ENCODE measurements around the gene ADAMTS15. TPM values are rescaled to one million over a fixed set of nuclear protein-coding genes. Genes with fewer than 3 reads are reported as not detected.

Gene ADAMTS15
- total RNA-seq, 2 experiments from 2014 or later, result not detected

GRCh38 chr11:130523166-130523565 lies 74.7 kb downstream of the ADAMTS15 start:
- no peak for DNase-seq (ENCODE audit: low spot score)
- Histone ChIP-seq H3K4me3 (ENCODE audit: low read depth, low read length, poor library complexity, severe bottlenecking) (no peak overlapping the region), H3K9me3 (ENCODE audit: low read length) (no peaks in the 10 kb centered on the region), H3K9me2 (ENCODE audit: insufficient read depth, low read length) (no peaks in the 10 kb centered on the region), H3K4me2 (ENCODE audit: low read length) (no peak overlapping the region), H3K27ac (ENCODE audit: low read depth, low read length, poor library complexity, severe bottlenecking) (no peak overlapping the region), H2AFZ (ENCODE audit: low read length) (no peak overlapping the region), H3K36me3 (ENCODE audit: insufficient read depth, low read length) (no peaks in the 10 kb centered on the region), H3K4me1 (ENCODE audit: insufficient read depth, low read length, poor library complexity, severe bottlenecking) (no peaks in the 10 kb centered on the region), H3K79me2 (ENCODE audit: insufficient read depth, low read depth, low read length) (no peaks in the 10 kb centered on the region), H4K20me1 (ENCODE audit: insufficient read depth, low read length) (no peaks in the 10 kb centered on the region)
- TF ChIP-seq EZH2phosphoT487 (IDR thresholded peaks at IDR 0.05; ENCODE audit: borderline replicate concordance, low read depth, low read length), result no peak
- no TSS peak for BruUV-seq (replicated peaks)
- intact Hi-C loops (cut with micrococcal nuclease; ENCODE audit: unreplicated experiment), result no loop called here
- ChIA-PET CTCF (ENCODE audit: unreplicated experiment) (no interaction called here), POLR2A (no interaction called here)

GRCh38 chr11:130523609-130524008 lies 75.2 kb downstream of the ADAMTS15 start:
- ChIA-PET CTCF (ENCODE audit: unreplicated experiment) (no interaction called here), POLR2A (no interaction called here)
- TF ChIP-seq CTCF (conservative IDR thresholded peaks at IDR 0.05; ENCODE audit: low read length) (no peak), EZH2phosphoT487 (IDR thresholded peaks at IDR 0.05; ENCODE audit: borderline replicate concordance, low read depth, low read length) (no peak)
- H3K36me3 ChIP-seq (ENCODE audit: insufficient read depth, low read length), result no peaks in the 10 kb centered on the region
- H3K79me2 ChIP-seq (ENCODE audit: insufficient read depth, low read depth, low read length), result no peaks in the 10 kb centered on the region
- no peaks in the 10 kb centered on the region for H4K20me1 ChIP-seq (ENCODE audit: insufficient read depth, low read length)
- BruUV-seq (replicated peaks), result no TSS peak
- H3K4me3 ChIP-seq (ENCODE audit: low read depth, low read length, poor library complexity, severe bottlenecking), result no peak overlapping the region
- H3K9me3 ChIP-seq (ENCODE audit: low read length), result no peaks in the 10 kb centered on the region
- H2AFZ ChIP-seq (ENCODE audit: low read length), result no peak overlapping the region
- H3K4me2 ChIP-seq (ENCODE audit: low read length), result no peak overlapping the region
- H3K9me2 ChIP-seq (ENCODE audit: insufficient read depth, low read length), result no peaks in the 10 kb centered on the region
- DNase-seq (ENCODE audit: low spot score), result no peak
- H3K27ac ChIP-seq (ENCODE audit: low read depth, low read length, poor library complexity, severe bottlenecking), result no peak overlapping the region
- intact Hi-C loops (cut with micrococcal nuclease; ENCODE audit: unreplicated experiment), result no loop called here
- H3K4me1 ChIP-seq (ENCODE audit: insufficient read depth, low read length, poor library complexity, severe bottlenecking), result no peaks in the 10 kb centered on the region

GRCh38 chr11:130524132-130524790 lies 75.8 kb downstream of the ADAMTS15 start:
- Histone ChIP-seq H3K27ac (ENCODE audit: low read depth, low read length, poor library complexity, severe bottlenecking) (no peak overlapping the region), H4K20me1 (ENCODE audit: insufficient read depth, low read length) (no peaks in the 10 kb centered on the region), H3K79me2 (ENCODE audit: insufficient read depth, low read depth, low read length) (no peaks in the 10 kb centered on the region), H3K4me1 (ENCODE audit: insufficient read depth, low read length, poor library complexity, severe bottlenecking) (no peaks in the 10 kb centered on the region), H3K36me3 (ENCODE audit: insufficient read depth, low read length) (no peaks in the 10 kb centered on the region), H3K9me2 (ENCODE audit: insufficient read depth, low read length) (no peaks in the 10 kb centered on the region), H2AFZ (ENCODE audit: low read length) (no peak overlapping the region), H3K9me3 (ENCODE audit: low read length) (no peaks in the 10 kb centered on the region), H3K4me3 (ENCODE audit: low read depth, low read length, poor library complexity, severe bottlenecking) (no peak overlapping the region), H3K4me2 (ENCODE audit: low read length) (no peak overlapping the region)
- no peak for TF ChIP-seq CTCF (conservative IDR thresholded peaks at IDR 0.05; ENCODE audit: low read length)
- no peak for TF ChIP-seq EZH2phosphoT487 (IDR thresholded peaks at IDR 0.05; ENCODE audit: borderline replicate concordance, low read depth, low read length)
- no peak for DNase-seq (ENCODE audit: low spot score)
- BruUV-seq (replicated peaks), result no TSS peak
- intact Hi-C loops (cut with micrococcal nuclease; ENCODE audit: unreplicated experiment), result no loop called here
- ChIA-PET POLR2A (no interaction called here), CTCF (ENCODE audit: unreplicated experiment) (no interaction called here)
